HG03159 (cell line): ENCODE measurements around the gene ECPAS.
"Not testable (repeated sequence)": the region's sequence is repeated elsewhere in the genome, so short reads cannot be mapped to it uniquely, and the experiment has no call there.

Source experiments
- ATAC-seq: cut with Tn5 transposase; IDR thresholded peaks from one replicate; pipeline ENCODE4 v1.9.1; 2021; ENCODE audit warnings: mild to moderate bottlenecking, moderate library complexity; ENCODE audit not compliant: unreplicated experiment

Gene ECPAS

GRCh38 chr9:111483858-111484571, at the start of gene ECPAS:
Gene ECPAS (minus strand): TSS chr9:111484383. CDS start chr9:111472918, 11,465 bp downstream.
- ATAC-seq = peak; percentile 56

DNA sequence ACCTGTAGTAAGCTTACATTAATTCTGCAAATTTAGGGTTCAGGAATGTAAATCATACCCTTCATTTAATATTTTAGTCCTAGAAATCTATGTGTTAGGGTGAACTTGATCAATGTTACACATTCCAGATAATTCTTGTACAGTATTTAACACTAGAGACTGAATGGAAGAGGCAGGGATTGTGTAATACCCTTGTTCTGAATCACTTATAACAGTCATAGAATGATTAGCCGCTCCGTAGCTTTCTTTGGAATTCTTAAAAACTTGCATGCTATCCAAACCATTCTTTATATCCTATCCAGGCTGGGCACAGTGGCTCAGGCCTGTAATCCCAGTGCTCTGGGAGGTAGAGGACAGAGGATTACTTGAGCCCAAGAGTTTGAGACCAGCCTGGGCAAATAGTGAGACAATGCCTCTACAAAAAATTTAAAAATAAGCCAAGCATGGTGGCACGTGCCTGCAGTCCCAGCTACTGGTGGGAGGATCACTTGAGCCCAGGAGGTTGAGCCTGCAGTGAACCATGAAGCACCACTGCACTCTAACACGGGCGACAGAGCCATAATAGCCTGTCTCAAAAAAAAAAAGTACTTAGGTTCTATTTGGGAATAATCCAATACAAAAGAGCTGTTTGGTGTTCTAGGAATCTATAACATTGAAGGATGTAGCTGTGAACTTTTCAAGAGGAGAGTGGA, 49.1 kb upstream of the ECPAS start:
- ATAC-seq = no peak

- no peak for ATAC-seq
Measured at GRCh38 chr9:111531716-111532115, 47.5 kb upstream of the ECPAS start.

- ATAC-seq = no peak
Measured at GRCh38 chr9:111529787-111530186, 45.6 kb upstream of the ECPAS start.

GRCh38 chr9:111527347-111527746, 43.2 kb upstream of the ECPAS start:
- no peak for ATAC-seq

DNA sequence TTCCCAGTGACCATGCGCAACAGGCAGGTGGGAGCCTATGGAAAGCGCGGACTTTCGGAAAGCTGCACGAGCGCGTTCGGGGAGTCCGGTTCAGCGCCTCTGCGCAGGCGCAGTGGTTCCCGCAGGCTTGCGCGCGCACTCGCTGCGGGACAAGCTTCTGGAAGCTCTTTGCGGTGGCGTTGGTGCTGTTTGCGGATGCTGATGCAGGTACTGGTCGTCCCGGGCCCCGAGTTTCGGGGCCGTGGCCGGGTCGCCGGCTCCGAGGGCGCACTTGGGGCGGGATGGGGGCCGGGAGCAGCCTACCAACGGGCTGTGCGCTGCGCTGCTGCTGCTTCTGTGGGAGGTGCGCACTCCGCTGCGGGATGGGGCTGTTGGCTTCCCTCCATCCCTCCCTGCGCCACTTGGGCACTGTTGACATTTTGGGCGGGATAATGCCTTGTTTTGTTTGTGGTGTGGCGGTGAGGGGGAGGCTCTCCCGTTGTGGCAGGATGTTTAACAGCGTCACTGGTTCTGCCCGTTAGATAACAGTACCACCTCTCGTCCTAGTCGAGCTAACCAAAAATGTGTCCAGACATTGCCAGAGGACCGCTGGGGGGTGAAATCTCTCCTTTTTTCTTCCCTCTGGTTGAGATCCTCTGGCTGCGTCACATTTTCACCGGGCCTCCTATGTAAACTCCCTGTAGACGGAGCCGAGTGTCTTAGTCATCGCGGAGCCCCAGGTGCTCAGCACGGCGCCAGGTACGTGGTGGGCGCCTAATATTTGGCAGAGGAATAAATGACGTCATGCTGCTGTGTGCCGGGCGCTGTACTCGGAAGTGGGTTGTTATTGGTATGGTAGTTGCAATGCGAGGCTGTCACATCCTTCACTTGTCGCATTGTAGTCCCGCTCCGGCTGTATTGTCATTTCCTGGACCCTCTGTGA, 41.1 kb upstream of the ECPAS start, which contains the start of gene ZNF483:
TSS of gene ZNF483 (plus strand) at position 124 of the 922 bp plus-strand sequence. CDS start 2,217 bp downstream, outside the sequence.
- ATAC-seq = no peak

DNA sequence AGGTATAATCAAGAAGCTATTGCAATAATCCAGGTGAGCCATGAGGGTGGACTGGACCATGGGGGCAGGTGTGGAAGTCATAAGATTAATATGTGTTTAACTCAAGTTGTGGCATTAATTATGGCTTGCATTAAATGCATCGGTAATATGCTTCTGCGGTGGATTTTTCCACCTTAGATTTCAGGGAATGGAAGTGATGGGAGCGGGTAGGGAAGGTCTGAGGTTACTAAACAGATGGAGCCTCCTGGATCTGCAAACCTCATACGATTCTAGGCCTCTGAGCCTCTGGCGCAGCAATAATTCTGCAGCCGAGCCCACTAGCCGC, 40.5 kb upstream of the ECPAS start:
- no peak for ATAC-seq

DNA sequence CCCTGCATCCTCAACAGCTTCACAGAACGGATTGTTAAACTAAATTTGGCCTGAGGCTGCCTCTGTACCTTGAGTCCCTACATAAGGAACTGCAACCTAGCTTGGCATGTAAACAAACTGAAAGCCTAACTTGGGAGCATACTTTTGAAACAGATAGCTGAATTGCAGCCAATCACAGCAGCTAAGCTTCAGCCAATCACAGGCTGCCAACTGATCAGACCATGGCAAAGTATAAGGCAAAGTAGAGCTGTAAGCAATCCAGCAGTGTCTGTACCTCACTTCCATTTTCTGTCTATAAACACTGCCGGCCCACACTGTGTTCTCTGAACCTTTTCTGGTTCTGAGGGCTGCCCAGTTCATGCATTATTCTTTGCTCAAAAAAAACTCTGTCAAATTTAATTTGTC, 31.9 kb upstream of the ECPAS start:
- no peak for ATAC-seq

DNA sequence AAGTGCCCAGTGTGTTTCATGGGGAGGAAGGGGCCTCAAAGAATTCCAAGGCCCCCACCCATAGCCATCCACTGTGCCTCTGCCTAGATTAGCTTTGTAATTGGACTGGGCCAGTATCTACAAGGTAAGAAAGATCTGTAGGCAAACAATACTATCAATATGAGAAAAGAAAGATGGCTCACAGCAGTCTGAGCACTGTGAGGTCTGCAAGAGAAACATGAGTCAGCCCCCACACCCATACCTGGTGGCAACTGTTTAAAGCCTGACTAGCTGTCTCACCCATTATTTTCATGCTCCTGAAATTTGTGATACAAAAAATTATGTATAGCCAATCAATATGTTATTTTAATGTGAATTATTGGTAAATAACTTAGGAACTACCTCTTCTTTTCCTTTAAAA, 30.8 kb upstream of the ECPAS start:
- ATAC-seq = no peak

GRCh38 chr9:111511581-111511980, 27.4 kb upstream of the ECPAS start:
- ATAC-seq = not testable (repeated sequence)

- no peak for ATAC-seq
Measured at GRCh38 chr9:111502506-111502905, 18.3 kb upstream of the ECPAS start.

DNA sequence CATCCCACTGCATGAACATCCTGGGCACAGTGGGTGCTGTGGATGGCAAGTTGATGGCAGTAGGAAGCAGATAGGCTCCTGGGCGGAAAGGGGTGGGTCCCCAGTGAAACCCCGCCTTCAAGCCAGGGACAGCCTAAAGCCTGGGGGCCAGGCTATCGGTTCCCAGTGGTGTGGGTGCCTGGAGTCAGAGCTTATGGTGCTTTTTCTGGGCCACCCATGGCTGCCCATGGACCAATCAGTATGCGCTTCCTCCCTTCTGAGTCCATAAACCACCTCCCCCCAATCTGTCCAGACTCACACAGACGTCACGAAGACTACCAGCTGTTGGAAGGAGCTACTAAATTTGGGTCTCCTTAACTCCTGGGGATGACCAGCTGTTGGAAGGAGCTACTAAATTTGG, 17.5 kb upstream of the ECPAS start:
- ATAC-seq = no peak

- no peak for ATAC-seq
Measured at GRCh38 chr9:111501005-111501562, 16.9 kb upstream of the ECPAS start.

- not testable (repeated sequence) for ATAC-seq
Measured at GRCh38 chr9:111497196-111497595, 13.0 kb upstream of the ECPAS start.

DNA sequence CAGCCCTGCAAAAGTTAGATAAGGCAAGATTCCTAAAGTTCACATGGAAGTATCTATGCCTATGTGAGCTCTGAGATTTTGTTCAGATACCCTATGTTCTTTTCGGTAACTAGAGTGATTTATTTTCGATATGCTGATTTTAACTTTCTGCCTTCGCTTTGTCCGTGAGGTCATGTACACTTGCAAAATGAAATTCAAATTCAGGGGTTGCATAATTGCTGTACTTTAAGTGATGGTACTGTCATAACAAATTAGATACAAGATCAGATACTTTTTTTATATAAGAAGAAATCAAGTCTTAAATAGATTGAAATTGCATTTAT, 350 bp upstream of the ECPAS start:
- peak; percentile 1 for ATAC-seq

- ATAC-seq = peak; percentile 32
Measured at GRCh38 chr9:111483439-111483857, 735 bp downstream of the ECPAS start.

DNA sequence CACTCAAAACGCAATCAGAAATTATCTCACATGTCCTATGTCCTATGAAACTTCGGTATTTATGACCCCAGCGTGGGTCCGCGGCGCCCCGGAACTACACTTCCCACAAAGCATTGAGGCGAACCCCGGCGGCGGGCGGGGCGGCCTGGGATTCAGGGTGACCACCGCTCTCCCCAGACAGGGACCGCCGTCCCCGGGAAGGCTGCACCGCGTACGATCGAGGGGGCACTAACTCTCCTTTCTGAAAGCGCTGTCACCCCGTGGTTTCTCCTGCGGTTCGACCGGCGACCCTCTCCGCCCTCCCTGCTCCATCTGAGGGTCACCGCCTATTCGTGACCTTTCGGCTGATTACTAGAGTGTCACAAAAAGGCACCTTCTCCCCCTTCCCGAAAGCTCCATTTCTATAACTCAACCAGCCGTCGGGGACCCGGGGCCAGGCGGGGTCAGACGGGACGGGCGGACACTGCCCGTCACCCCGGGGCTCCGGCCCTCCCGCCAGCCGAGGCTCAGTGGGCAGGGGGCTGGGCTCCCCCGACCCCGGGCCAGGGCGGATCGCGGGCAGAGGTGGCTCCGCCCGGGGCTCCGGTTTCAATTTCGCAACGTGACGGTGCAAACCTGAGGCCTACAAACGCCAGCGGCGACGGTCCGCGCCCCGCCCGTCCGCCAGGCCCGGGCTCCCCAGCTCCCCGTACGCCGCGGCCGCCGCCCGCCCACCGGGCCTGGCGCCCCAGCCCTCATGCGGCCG, 1.3 kb downstream of the ECPAS start:
- ATAC-seq = peak; percentile 58

GRCh38 chr9:111481885-111482636, 2.1 kb downstream of the ECPAS start:
- ATAC-seq = no peak

DNA sequence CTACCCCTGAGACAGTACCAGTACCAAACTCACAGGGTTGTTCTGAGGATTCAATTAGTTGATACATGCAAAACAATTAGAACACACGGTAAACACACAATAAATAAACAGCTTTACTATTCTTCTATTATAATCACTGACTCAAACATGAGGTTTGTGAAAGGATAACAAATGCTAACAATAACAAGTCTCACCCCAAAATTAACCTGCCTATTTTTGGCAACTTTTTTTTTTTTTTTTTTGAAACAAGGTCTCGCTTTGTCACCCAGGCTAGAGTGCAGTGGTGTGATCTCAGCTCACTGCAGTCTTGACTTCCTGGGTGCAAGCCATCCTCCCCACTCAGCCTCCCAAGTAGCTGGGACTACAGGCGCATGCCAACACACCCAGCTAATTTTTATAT, 6.5 kb downstream of the ECPAS start:
- no peak for ATAC-seq

DNA sequence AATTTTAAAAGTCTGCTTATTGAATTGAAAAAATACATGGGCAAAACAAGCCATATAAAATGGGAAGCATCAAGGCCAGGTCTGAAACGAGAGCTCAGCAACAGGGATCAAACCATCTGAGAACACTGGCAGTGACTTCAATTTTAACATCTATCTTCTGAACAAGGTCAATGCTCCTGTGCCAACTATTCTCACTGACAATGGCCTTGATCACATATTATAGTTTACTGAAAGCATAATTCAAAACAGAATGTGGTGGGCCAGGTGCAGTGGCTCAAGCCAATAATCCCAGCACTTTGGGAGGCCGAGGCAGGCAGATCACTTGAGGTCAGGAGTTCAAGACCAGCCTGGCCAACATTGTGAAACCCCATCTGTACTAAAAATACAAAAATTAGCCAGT, 9.0 kb downstream of the ECPAS start:
- no peak for ATAC-seq
